ENCODE data around the gene WWTR1. TPM values are rescaled to one million over a fixed set of nuclear protein-coding genes. Genes with fewer than 3 reads are reported as not detected.

Gene WWTR1
- total RNA-seq, 4 donors from 2014 or later, result 103 to 148 (median 116) TPM

- TF ChIP-seq CTCF (IDR thresholded peaks at IDR 0.05), result no peak
- no peak for TF ChIP-seq POLR2A (IDR thresholded peaks at IDR 0.05)
- Histone ChIP-seq H3K4me1 (no peaks in the 10 kb centered on the region), H3K4me3 (no peak overlapping the region), H3K36me3 (no peaks in the 10 kb centered on the region), H3K9me3 (no peaks in the 10 kb centered on the region), H3K27me3 (no peaks in the 10 kb centered on the region), H3K27ac (no peak overlapping the region)
- no peak for DNase-seq
- intact Hi-C loops (cut with DNase I; ENCODE audit: low total_unique reads), result no loop called here
These were observed 23.3 kb downstream of the WWTR1 start for GRCh38 chr3:149634573-149634972.

- no peaks in the 10 kb centered on the region for H3K4me1 ChIP-seq
- DNase-seq, result no peak
- no peaks in the 10 kb centered on the region for H3K9me3 ChIP-seq
- intact Hi-C loops (cut with DNase I; ENCODE audit: low total_unique reads), result no loop called here
- no peaks in the 10 kb centered on the region for H3K27me3 ChIP-seq
- TF ChIP-seq CTCF (IDR thresholded peaks at IDR 0.05) (no peak), POLR2A (IDR thresholded peaks at IDR 0.05) (no peak)
- H3K36me3 ChIP-seq, result no peaks in the 10 kb centered on the region
- H3K4me3 ChIP-seq, result no peak overlapping the region
- no peak overlapping the region for H3K27ac ChIP-seq
These were observed 23.8 kb downstream of the WWTR1 start for GRCh38 chr3:149634072-149634471.

GRCh38 chr3:149632225-149632624 is 25.6 kb downstream of the WWTR1 start:
- Histone ChIP-seq H3K4me3 (no peak overlapping the region), H3K4me1 (no peaks in the 10 kb centered on the region), H3K27me3 (no peaks in the 10 kb centered on the region), H3K27ac (no peak overlapping the region), H3K9me3 (no peaks in the 10 kb centered on the region), H3K36me3 (no peaks in the 10 kb centered on the region)
- intact Hi-C loops (cut with DNase I; ENCODE audit: low total_unique reads), result no loop called here
- no peak for DNase-seq
- no peak for TF ChIP-seq POLR2A (IDR thresholded peaks at IDR 0.05)
- TF ChIP-seq CTCF (IDR thresholded peaks at IDR 0.05), result no peak

- H3K27ac ChIP-seq, result no peak overlapping the region
- intact Hi-C loops (cut with DNase I; ENCODE audit: low total_unique reads), result no loop called here
These were observed 27.0 kb downstream of the WWTR1 start for GRCh38 chr3:149630806-149631205.

More at GRCh38 chr3:149630806-149631205, 27.0 kb downstream of the WWTR1 start:
- Histone ChIP-seq H3K9me3 (no peaks in the 10 kb centered on the region), H3K4me3 (no peak overlapping the region), H3K4me1 (no peaks in the 10 kb centered on the region), H3K27me3 (no peaks in the 10 kb centered on the region), H3K36me3 (no peaks in the 10 kb centered on the region)
- DNase-seq, result no peak
- TF ChIP-seq POLR2A (IDR thresholded peaks at IDR 0.05) (no peak), CTCF (IDR thresholded peaks at IDR 0.05) (no peak)

All from uterus (tissue), 4 donors.